H9 (cell line): ENCODE measurements around the gene MRPS35. TPM values are rescaled to one million over a fixed set of nuclear protein-coding genes. Genes with fewer than 3 reads are reported as not detected.

Source experiments
- DNase-seq: peaks from one replicate; pipeline ENCODE4 v3.0.0-alpha.2; 2017
- H2AFZ ChIP-seq: one replicate; pipeline ENCODE4 v1.6.1; 2013; ENCODE audit warnings: mild to moderate bottlenecking, low read length, control low read depth, moderate library complexity
- H2AK5ac ChIP-seq: 2 replicates; pipeline ENCODE4 v1.6.1; 2013; ENCODE audit warnings: low read length, control low read depth, mixed read lengths; ENCODE audit not compliant: insufficient read length
- H2BK120ac ChIP-seq: one replicate; pipeline ENCODE4 v1.6.1; 2013; ENCODE audit warnings: low read depth, mild to moderate bottlenecking, low read length, control low read depth, inconsistent platforms; ENCODE audit not compliant: poor library complexity, severe bottlenecking
- H2BK12ac ChIP-seq: 2 replicates; pipeline ENCODE4 v1.6.1; 2013; ENCODE audit warnings: low read length, control low read depth, mixed read lengths, low read depth; ENCODE audit not compliant: insufficient read length
- H2BK15ac ChIP-seq: 2 replicates; pipeline ENCODE4 v1.6.1; 2013; ENCODE audit warnings: low read depth, low read length, control low read depth
- H2BK20ac ChIP-seq: one replicate; pipeline ENCODE4 v1.6.1; 2013; ENCODE audit warnings: low read depth, mild to moderate bottlenecking, low read length, control low read depth, inconsistent platforms; ENCODE audit not compliant: poor library complexity, severe bottlenecking
- H2BK5ac ChIP-seq: 2 replicates; pipeline ENCODE4 v1.6.1; 2013; ENCODE audit warnings: low read length, control low read depth, mixed read lengths; ENCODE audit not compliant: insufficient read length
- H3K14ac ChIP-seq: 2 replicates; pipeline ENCODE4 v1.6.1; 2013; ENCODE audit warnings: low read length, control low read depth; ENCODE audit not compliant: insufficient read depth
- H3K18ac ChIP-seq: 2 replicates; pipeline ENCODE4 v1.6.1; 2013; ENCODE audit warnings: low read depth, mild to moderate bottlenecking, mixed read lengths, low read length, control low read depth; ENCODE audit not compliant: insufficient read length
- H3K23ac ChIP-seq: 2 replicates; pipeline ENCODE4 v1.6.1; 2013; ENCODE audit warnings: low read length, control low read depth, mixed read lengths, low read depth; ENCODE audit not compliant: insufficient read length
- H3K23me2 ChIP-seq: 2 replicates; pipeline ENCODE4 v1.6.1; 2013; ENCODE audit warnings: low read depth, mild to moderate bottlenecking, mixed read lengths, low read length, control low read depth; ENCODE audit not compliant: insufficient read length, poor library complexity, severe bottlenecking
- H3K27ac ChIP-seq: 2 replicates; pipeline ENCODE4 v1.5.1; 2013; ENCODE audit warnings: low read length, control low read depth, mixed read lengths, low read depth; ENCODE audit not compliant: insufficient read length
- H3K27me3 ChIP-seq: 2 replicates; pipeline ENCODE4 v1.6.1; 2013; ENCODE audit warnings: low read length, control low read depth, inconsistent platforms; ENCODE audit not compliant: insufficient read depth
- H3K4ac ChIP-seq: 2 replicates; pipeline ENCODE4 v1.6.1; 2013; ENCODE audit warnings: low read depth, mild to moderate bottlenecking, control low read depth, inconsistent platforms, low read length, moderate library complexity
- H3K4me1 ChIP-seq: 2 replicates; pipeline ENCODE4 v1.6.1; 2013; ENCODE audit warnings: low read length, control low read depth, inconsistent platforms; ENCODE audit not compliant: insufficient read depth
- H3K4me2 ChIP-seq: 2 replicates; pipeline ENCODE4 v1.6.1; 2013; ENCODE audit warnings: low read length, control low read depth, mixed read lengths; ENCODE audit not compliant: insufficient read length, insufficient read depth
- H3K56ac ChIP-seq: 2 replicates; pipeline ENCODE4 v1.6.1; 2013; ENCODE audit warnings: low read depth, mild to moderate bottlenecking, mixed read lengths, low read length, control low read depth; ENCODE audit not compliant: insufficient read length
- H3K79me1 ChIP-seq: 2 replicates; pipeline ENCODE4 v1.6.1; 2013; ENCODE audit warnings: low read depth, mild to moderate bottlenecking, moderate library complexity, low read length, control low read depth, inconsistent platforms; ENCODE audit not compliant: insufficient read depth, poor library complexity, severe bottlenecking
- H3K79me2 ChIP-seq: 2 replicates; pipeline ENCODE4 v1.6.1; 2013; ENCODE audit warnings: low read length, control low read depth, inconsistent platforms; ENCODE audit not compliant: insufficient read depth
- H3K9ac ChIP-seq: 2 replicates; pipeline ENCODE4 v1.6.1; 2013; ENCODE audit warnings: low read length, control low read depth, mixed read lengths; ENCODE audit not compliant: insufficient read length; ENCODE audit errors: extremely low read depth
- H3K9me3 ChIP-seq: one replicate; pipeline ENCODE4 v1.6.1; 2013; ENCODE audit warnings: low read depth, low read length, inconsistent platforms; ENCODE audit not compliant: control insufficient read depth
- H3T11ph ChIP-seq: one replicate; pipeline ENCODE4 v1.6.1; 2013; ENCODE audit warnings: mild to moderate bottlenecking, low read length, control low read depth, inconsistent platforms
- H4K20me1 ChIP-seq: one replicate; pipeline ENCODE4 v1.6.1; 2013; ENCODE audit not compliant: control insufficient read depth, insufficient read length, insufficient read depth
- H4K5ac ChIP-seq: 2 replicates; pipeline ENCODE4 v1.6.1; 2013; ENCODE audit warnings: low read depth, mild to moderate bottlenecking, mixed read lengths, low read length, control low read depth; ENCODE audit not compliant: insufficient read length
- H4K8ac ChIP-seq: replicated peaks from 2 replicates; pipeline ENCODE4 v1.6.1; 2013; ENCODE audit warnings: low read length, control low read depth, mixed read lengths, low read depth; ENCODE audit not compliant: insufficient read length
- H4K91ac ChIP-seq: 2 replicates; pipeline ENCODE4 v1.6.1; 2013; ENCODE audit warnings: low read depth, mild to moderate bottlenecking, moderate library complexity, mixed read lengths, low read length, control low read depth; ENCODE audit not compliant: insufficient read length
- H3K27ac Mint-ChIP-seq, 3 experiments: 2 replicates in 2 of 3; 3 replicates in 1 of 3; pipeline ENCODE4 v1.8.0; 2020 to 2021; ENCODE audit warnings: mixed read lengths in 3 of 3, mild to moderate bottlenecking in 1 of 3, moderate library complexity in 1 of 3
- H3K27me3 Mint-ChIP-seq: 2 replicates; pipeline ENCODE4 v1.8.0; 2021; ENCODE audit warnings: low read depth, mild to moderate bottlenecking, moderate library complexity, mixed read lengths
- H3K36me3 Mint-ChIP-seq, 3 experiments: 2 replicates in 2 of 3; 3 replicates in 1 of 3; pipeline ENCODE4 v1.8.0; 2020 to 2021; ENCODE audit warnings: low read depth in 3 of 3, mixed read lengths in 3 of 3; ENCODE audit not compliant: insufficient read depth in 1 of 3
- H3K4me1 Mint-ChIP-seq, 2 experiments: 2 replicates each; pipeline ENCODE4 v1.8.0; 2020; ENCODE audit warnings: mixed read lengths in 2 of 2
- H3K4me3 Mint-ChIP-seq, 2 experiments: 2 replicates in 1 of 2; 3 replicates in 1 of 2; pipeline ENCODE4 v1.8.0; 2020 to 2021; ENCODE audit warnings: mild to moderate bottlenecking in 2 of 2, mixed read lengths in 2 of 2, moderate library complexity in 1 of 2
- H3K9me3 Mint-ChIP-seq, 2 experiments: 2 replicates in 1 of 2; 3 replicates in 1 of 2; pipeline ENCODE4 v1.8.0; 2020; ENCODE audit warnings: mild to moderate bottlenecking in 2 of 2, mixed read lengths in 2 of 2, moderate library complexity in 1 of 2
- CTCF ChIP-seq: fragments of 200-600 bp; sonication (generic); conservative IDR thresholded peaks from 3 replicates; pipeline ENCODE4 v1.8.0; 2021; ENCODE audit warnings: antibody characterized with exemption, mild to moderate bottlenecking
- WGBS: extraction: QIAGEN DNeasy Blood & Tissue Kit; methylation state at CpG from one replicate; pipeline ENCODE4 v1.1.7; 2013; ENCODE audit warnings: missing lambda C conversion rate, low lambda C conversion rate, mixed read lengths; ENCODE audit not compliant: insufficient read length; ENCODE audit errors: extremely low coverage; 5-methylcytosine and 5-hydroxymethylcytosine counted together
- total RNA-seq: library from RNA; stranded (reverse); gene quantifications from 2 replicates; pipeline ENCODE4 v1.2.1, GENCODE V29; 2021

Gene MRPS35
- total RNA-seq, 1 experiment from 2014 or later = 45.4 TPM

- H3K4me3 Mint-ChIP-seq = no peak overlapping the region
- DNase-seq = no peak
- no peak overlapping the region for H3K4ac ChIP-seq
- H4K20me1 ChIP-seq = no peaks in the 10 kb centered on the region
- H3K4me2 ChIP-seq = no peak overlapping the region
- H3K27ac Mint-ChIP-seq = no peak overlapping the region
- no peaks in the 10 kb centered on the region for H3K4me1 ChIP-seq
- H2BK20ac ChIP-seq = no peak overlapping the region
- H4K8ac ChIP-seq = no peak overlapping the region
- no peaks in the 10 kb centered on the region for H3K79me1 ChIP-seq
- H2BK5ac ChIP-seq = no peak overlapping the region
- H3K23me2 ChIP-seq = no peaks in the 10 kb centered on the region
- H3K27me3 Mint-ChIP-seq = no peaks in the 10 kb centered on the region
- H3K9me3 Mint-ChIP-seq = no peaks in the 10 kb centered on the region
- H2BK12ac ChIP-seq = no peak overlapping the region
- H2AFZ ChIP-seq = no peak overlapping the region
- WGBS = no CpG with 5 or more reads among the region's 6 CpGs
- no peak overlapping the region for H3T11ph ChIP-seq
- no peak overlapping the region for H3K9ac ChIP-seq
- H3K56ac ChIP-seq = no peak overlapping the region
- peaks cover 25 to 76% (median 67%) of the 10 kb centered on the region in 3 experiments; a peak in 6 of 7 replicates for H3K36me3 Mint-ChIP-seq
- H3K18ac ChIP-seq = no peak overlapping the region
- H2BK15ac ChIP-seq = no peak overlapping the region
- no peak overlapping the region for H4K91ac ChIP-seq
- H3K9me3 ChIP-seq = no peaks in the 10 kb centered on the region
- TF ChIP-seq CTCF = no peak
- no peak overlapping the region for H3K27ac ChIP-seq
- H2BK120ac ChIP-seq = no peak overlapping the region
- peaks cover 2% of the 10 kb centered on the region; the same call in 1 of the 2 replicates for H3K79me2 ChIP-seq
- H3K23ac ChIP-seq = no peak overlapping the region
- H2AK5ac ChIP-seq = no peak overlapping the region
- peaks cover 0 to 4% of the 10 kb centered on the region in 2 experiments; a peak in 1 of 4 replicates for H3K4me1 Mint-ChIP-seq
- no peaks in the 10 kb centered on the region for H3K27me3 ChIP-seq
- H4K5ac ChIP-seq = no peak overlapping the region
- H3K14ac ChIP-seq = no peak overlapping the region
Observed at GRCh38 chr12:27794818-27795584, 84.4 kb downstream of the MRPS35 start.
